Endothelial cell of umbilical vein (primary cell): ENCODE data around the gene TNRC6A. TPM values are rescaled to one million over a fixed set of nuclear protein-coding genes. Genes with fewer than 3 reads are reported as not detected.

Experiments
- BruUV-seq: library from RNA; stranded (reverse); fragments of 400-500 nt; replicated peaks from 2 replicates; lab custom pipeline; 2021; lab: Mats Ljungman, UMichigan
- CTCF ChIA-PET: fragments of 300-600, 350-600 bp; sonication (Branson Sonifier 250); formaldehyde crosslinking; loops from one replicate; lab custom pipeline; 2021; ENCODE audit warnings: antibody characterized with exemption, inconsistent platforms; lab: Charles Lee
- POLR2A ChIA-PET: fragments of 300-600, 350-600 bp; sonication (Branson Sonifier 250); formaldehyde crosslinking; loops from one replicate; lab custom pipeline; 2021; ENCODE audit warnings: antibody characterized with exemption, inconsistent platforms; lab: Charles Lee
- DNase-seq: peaks from one replicate; pipeline ENCODE4 v3.0.0-alpha.2; 2011; ENCODE audit warnings: low read depth, low spot score
- FAIRE-seq: peaks from 2 replicates; lab custom pipeline; 2011; peaks lifted over from hg19 to GRCh38; lab: Jason Lieb, UNC
- H2AFZ ChIP-seq: 2 replicates; pipeline ENCODE4 v1.6.0; 2012; ENCODE audit warnings: low read depth, low read length, control low read depth, inconsistent platforms
- H3K27ac ChIP-seq: 2 replicates; pipeline ENCODE4 v1.5.1; 2011; ENCODE audit warnings: low read depth, mild to moderate bottlenecking, control low read depth, low read length, moderate library complexity; ENCODE audit not compliant: insufficient read depth
- H3K27me3 ChIP-seq, 2 experiments: 2 replicates each; pipeline versions ENCODE4 v1.6.0 to v1.6.1; 2011; ENCODE audit warnings: low read length in 2 of 2, mixed read lengths in 1 of 2; ENCODE audit not compliant: control insufficient read depth in 2 of 2, insufficient read depth in 2 of 2
- H3K36me3 ChIP-seq, 2 experiments: 2 replicates in 1 of 2; 3 replicates in 1 of 2; pipeline ENCODE4 v1.5.1; 2011; ENCODE audit warnings: low read length in 2 of 2, mild to moderate bottlenecking in 1 of 2, moderate library complexity in 1 of 2; ENCODE audit not compliant: control insufficient read depth in 2 of 2, insufficient read depth in 2 of 2; ENCODE audit errors: extremely low read depth in 1 of 2
- H3K4me1 ChIP-seq: 3 replicates; pipeline ENCODE4 v1.5.1; 2011; ENCODE audit warnings: mild to moderate bottlenecking, low read length; ENCODE audit not compliant: control insufficient read depth, insufficient read depth; ENCODE audit errors: extremely low read depth
- H3K4me2 ChIP-seq: 2 replicates; pipeline ENCODE4 v1.6.1; 2011; ENCODE audit warnings: low read length, control low read depth, mixed read lengths; ENCODE audit not compliant: insufficient read depth
- H3K4me3 ChIP-seq, 3 experiments: fragments of 200-600 bp in 1 of 3; sonication (generic), shearing (Covaris generic) in 1 of 3; replicated peaks in 1 of 3; 2 replicates each; pipeline ENCODE4 v1.5.1; 2011 to 2016; ENCODE audit warnings: control low read depth in 3 of 3, low read length in 3 of 3, mild to moderate bottlenecking in 2 of 3, inconsistent platforms in 1 of 3, low read depth in 1 of 3, moderate library complexity in 1 of 3; ENCODE audit not compliant: insufficient read depth in 1 of 3
- H3K79me2 ChIP-seq: 2 replicates; pipeline ENCODE4 v1.6.0; 2012; ENCODE audit warnings: low read length, inconsistent platforms; ENCODE audit not compliant: control insufficient read depth, insufficient read depth
- H3K9ac ChIP-seq: replicated peaks from 2 replicates; pipeline ENCODE3; 2011; ENCODE audit warnings: low read length, control low read depth; ENCODE audit not compliant: insufficient read depth; ENCODE audit errors: extremely low read depth
- H3K9me1 ChIP-seq: replicated peaks from 3 replicates; pipeline ENCODE4 v1.6.0; 2011; ENCODE audit warnings: mild to moderate bottlenecking, low read length; ENCODE audit not compliant: control insufficient read depth, insufficient read depth; ENCODE audit errors: extremely low read depth
- H3K9me3 ChIP-seq: replicated peaks from 2 replicates; pipeline ENCODE4 v1.5.1; 2012; ENCODE audit warnings: low read length, inconsistent platforms; ENCODE audit not compliant: control insufficient read depth, insufficient read depth
- H4K20me1 ChIP-seq: replicated peaks from 2 replicates; pipeline ENCODE3; 2011; ENCODE audit warnings: mild to moderate bottlenecking, low read length; ENCODE audit not compliant: control insufficient read depth, insufficient read depth; ENCODE audit errors: extremely low read depth
- CTCF ChIP-seq, 2 donors: IDR thresholded peaks; 1 replicate in 1 of 2; 2 replicates in 1 of 2; pipeline ENCODE4 v1.5.1; 2011; ENCODE audit warnings: low read length in 2 of 2, mild to moderate bottlenecking in 2 of 2, moderate library complexity in 2 of 2, control low read depth in 1 of 2, inconsistent platforms in 1 of 2, low read depth in 1 of 2; ENCODE audit not compliant: insufficient read depth in 1 of 2; ENCODE audit errors: extremely low read depth in 1 of 2
- EZH2 ChIP-seq: IDR thresholded peaks from 2 replicates; pipeline ENCODE4 v1.6.1; 2012; ENCODE audit warnings: borderline replicate concordance, low read depth, mild to moderate bottlenecking, moderate library complexity, low read length, inconsistent platforms; ENCODE audit not compliant: severe bottlenecking
- FOS ChIP-seq: IDR thresholded peaks from 2 replicates; pipeline ENCODE4 v1.6.1; 2011; ENCODE audit warnings: mild to moderate bottlenecking, low read length, moderate library complexity, borderline replicate concordance; ENCODE audit not compliant: insufficient read depth
- GATA2 ChIP-seq: IDR thresholded peaks from 2 replicates; pipeline ENCODE4 v1.7.0; 2011; ENCODE audit warnings: low read depth, mild to moderate bottlenecking, moderate library complexity, mixed read lengths, low read length; ENCODE audit not compliant: insufficient read length, insufficient read depth
- JUN ChIP-seq: IDR thresholded peaks from 2 replicates; pipeline ENCODE4 v1.6.1; 2011; ENCODE audit warnings: borderline replicate concordance, low read depth; ENCODE audit not compliant: insufficient read length, insufficient read depth
- MYC ChIP-seq: IDR thresholded peaks from one replicate; pipeline ENCODE4 v1.6.1; 2011; ENCODE audit warnings: mild to moderate bottlenecking, low read depth, low read length
- POLR2A ChIP-seq: IDR thresholded peaks from 2 replicates; pipeline ENCODE4 v1.6.1; 2012; ENCODE audit warnings: low read depth, mild to moderate bottlenecking, control low read depth, low read length
- POLR2AphosphoS5 ChIP-seq: IDR thresholded peaks from 2 replicates; pipeline ENCODE4 v1.6.1; 2012; ENCODE audit warnings: low read depth, mild to moderate bottlenecking, control low read depth, low read length, moderate library complexity; ENCODE audit not compliant: insufficient read depth
- dilution Hi-C: fragments of 300-500 bp; cut with MboI; formaldehyde crosslinking; loops from one replicate; pipeline ENCODE4 v1.15.0; 2019; ENCODE audit warnings: low sequenced_read_pairs; ENCODE audit not compliant: extremely low pct_ligation_motif_present
- intact Hi-C: fragments of 100-400 bp; cut with micrococcal nuclease; formaldehyde crosslinking; loops from one replicate; pipeline ENCODE4 v1.10.0; 2022
- polyA plus RNA-seq, 4 experiments: library from polyadenylated mRNA; depleted of rRNA in 3 of 4; stranded (reverse) in 3 of 4; unstranded in 1 of 4; fragments of >200 nt; gene quantifications; 2 replicates each; pipeline versions ENCODE4 v1.2.1 to v1.2.3, GENCODE V29; 2011 to 2012; ENCODE audit warnings: missing spikeins in 1 of 4
- total RNA-seq: library from RNA; stranded (reverse); gene quantifications from 2 replicates; pipeline ENCODE4 v1.2.3, GENCODE V29; 2021
- TF ChIP-seq, protein P1 (sequence below): IDR thresholded peaks from 2 replicates; pipeline ENCODE4 v1.6.1; 2011; ENCODE audit not compliant: insufficient read depth, insufficient read length

TNRC6A gene
- total and polyA plus RNA-seq, 2 donors (not counting 3 experiments of a cell fraction or from before 2014, with no cell fraction given), result 39.3 to 74.5 TPM

- intact Hi-C loops (no loop called here), dilution Hi-C loops (no loop called here)
- Histone ChIP-seq H3K9me1 (peaks cover 2% of the 10 kb centered on the region), H4K20me1 (peaks cover 4% of the 10 kb centered on the region), H3K4me2 (no peak overlapping the region), H3K27ac (no peak overlapping the region), H3K9ac (no peak overlapping the region), H3K36me3 (peaks cover 3 to 7% of the 10 kb centered on the region in 2 experiments), H3K4me1 (no peaks in the 10 kb centered on the region), H3K27me3 (no peaks in the 10 kb centered on the region), H3K4me3 (no peak overlapping the region), H3K79me2 (peaks cover 51% of the 10 kb centered on the region), H2AFZ (no peak overlapping the region), H3K9me3 (no peaks in the 10 kb centered on the region)
- BruUV-seq, result no TSS peak
- DNase-seq (no peak), FAIRE-seq (no peak)
- POLR2A ChIA-PET, result no interaction called here
- CTCF ChIA-PET, result no interaction called here
- TF ChIP-seq GATA2, result no peak
- TF ChIP-seq POLR2A, result no peak
- TF ChIP-seq, protein P1, sequence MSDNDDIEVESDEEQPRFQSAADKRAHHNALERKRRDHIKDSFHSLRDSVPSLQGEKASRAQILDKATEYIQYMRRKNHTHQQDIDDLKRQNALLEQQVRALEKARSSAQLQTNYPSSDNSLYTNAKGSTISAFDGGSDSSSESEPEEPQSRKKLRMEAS, result no peak
- no peak for TF ChIP-seq POLR2AphosphoS5
- no peak for TF ChIP-seq MYC
Measured at GRCh38 chr16:24769806-24770205, 40.4 kb downstream of the TNRC6A start.

- H3K9ac ChIP-seq, result no peak overlapping the region
- DNase-seq (no peak), FAIRE-seq (no peak)
- peaks cover 4% of the 10 kb centered on the region for H4K20me1 ChIP-seq
- no peaks in the 10 kb centered on the region for H3K4me1 ChIP-seq
- H3K4me2 ChIP-seq, result no peak overlapping the region
- peaks cover 59% of the 10 kb centered on the region for H3K79me2 ChIP-seq
- H3K27ac ChIP-seq, result no peak overlapping the region
- TF ChIP-seq POLR2AphosphoS5 (no peak), MYC (no peak), JUN (no peak), POLR2A (no peak), EZH2 (no peak), FOS (no peak), CTCF (IDR thresholded peaks at IDR 0.05; ENCODE audit: extremely low read depth in 1 of 2, insufficient read depth in 1 of 2, low read depth in 1 of 2, low read length in 2 of 2) (no peak), GATA2 (no peak)
- TF ChIP-seq, protein P1, result no peak
- POLR2A ChIA-PET, result no interaction called here
- no peaks in the 10 kb centered on the region for H3K27me3 ChIP-seq
- H3K36me3 ChIP-seq, result peaks cover 3 to 8% of the 10 kb centered on the region in 2 experiments
- intact Hi-C loops, result no loop called here
- dilution Hi-C loops, result no loop called here
- no peaks in the 10 kb centered on the region for H3K9me3 ChIP-seq
- no TSS peak for BruUV-seq
- H3K4me3 ChIP-seq, result no peak overlapping the region
- H3K9me1 ChIP-seq, result peaks cover 2% of the 10 kb centered on the region
- CTCF ChIA-PET, result no interaction called here
- H2AFZ ChIP-seq, result no peak overlapping the region
Measured at GRCh38 chr16:24771132-24771778, 41.8 kb downstream of the TNRC6A start.
